ENCODE measurements around the gene ALOXE3. TPM values are rescaled to one million over a fixed set of nuclear protein-coding genes. Genes with fewer than 3 reads are reported as not detected.

ALOXE3 gene
- total RNA-seq, 1 experiment from 2014 or later: 0.13 TPM

GRCh38 chr17:8126491-8127066, 8.3 kb upstream of the ALOXE3 start:
- DNase-seq: peak; percentile 75
- Histone ChIP-seq H2BK120ac (ENCODE audit: low read depth, low read length, poor library complexity, severe bottlenecking) (no peak overlapping the region), H3K56ac (ENCODE audit: insufficient read length, low read depth, low read length) (no peak overlapping the region), H2AK5ac (ENCODE audit: insufficient read length, low read length) (no peak overlapping the region), H3K23ac (ENCODE audit: insufficient read length, low read depth, low read length) (no peak overlapping the region), H4K91ac (ENCODE audit: insufficient read length, low read depth, low read length) (no peak overlapping the region), H3K79me2 (ENCODE audit: insufficient read depth, low read length) (no peaks in the 10 kb centered on the region), H3K4ac (ENCODE audit: low read depth, low read length) (no peak overlapping the region), H3K27me3 (ENCODE audit: insufficient read depth, low read length) (peaks cover 34% of the 10 kb centered on the region), H3K4me2 (ENCODE audit: insufficient read depth, insufficient read length, low read length) (peak overlapping the region; percentile 66), H3K9ac (ENCODE audit: extremely low read depth, insufficient read length, low read length) (no peak overlapping the region), H2BK15ac (ENCODE audit: low read depth, low read length) (no peak overlapping the region), H3K14ac (ENCODE audit: insufficient read depth, low read length) (no peak overlapping the region), H4K8ac (replicated peaks; ENCODE audit: insufficient read length, low read depth, low read length) (no peak overlapping the region), H2AFZ (ENCODE audit: low read length) (no peak overlapping the region), H4K20me1 (ENCODE audit: control insufficient read depth, insufficient read depth, insufficient read length) (no peaks in the 10 kb centered on the region), H2BK5ac (ENCODE audit: insufficient read length, low read length) (no peak overlapping the region), H3T11ph (ENCODE audit: low read length) (no peak overlapping the region), H3K18ac (ENCODE audit: insufficient read length, low read depth, low read length) (no peak overlapping the region), H3K23me2 (ENCODE audit: insufficient read length, low read depth, low read length, poor library complexity, severe bottlenecking) (peaks cover 41% of the 10 kb centered on the region), H3K9me3 (ENCODE audit: control insufficient read depth, low read depth, low read length) (no peaks in the 10 kb centered on the region), H2BK12ac (ENCODE audit: insufficient read length, low read depth, low read length) (no peak overlapping the region), H4K5ac (ENCODE audit: insufficient read length, low read depth, low read length) (no peak overlapping the region), H2BK20ac (ENCODE audit: low read depth, low read length, poor library complexity, severe bottlenecking) (no peak overlapping the region), H3K27ac (ENCODE audit: insufficient read length, low read depth, low read length) (no peak overlapping the region), H3K79me1 (ENCODE audit: insufficient read depth, low read depth, low read length, poor library complexity, severe bottlenecking) (no peaks in the 10 kb centered on the region), H3K4me1 (ENCODE audit: insufficient read depth, low read length) (no peaks in the 10 kb centered on the region; the same call in 1 of the 2 replicates)
- no peak for TF ChIP-seq CTCF (conservative IDR thresholded peaks at IDR 0.05)
- H3K27me3 Mint-ChIP-seq (ENCODE audit: low read depth): peaks cover 87% of the 10 kb centered on the region
- no peak overlapping the region; a peak in 1 of 7 replicates for H3K27ac Mint-ChIP-seq
- WGBS (ENCODE audit: extremely low coverage, insufficient read length, low lambda C conversion rate): no CpG with 5 or more reads among the region's 45 CpGs
- H3K4me3 Mint-ChIP-seq: peak overlapping the region; percentile 91 to 93
- no peaks in the 10 kb centered on the region; a peak in 1 of 7 replicates for H3K36me3 Mint-ChIP-seq (ENCODE audit: insufficient read depth in 1 of 3, low read depth in 3 of 3)
- H3K9me3 Mint-ChIP-seq: peaks cover 2 to 8% of the 10 kb centered on the region in 2 experiments; a peak in 3 of 5 replicates
- H3K4me1 Mint-ChIP-seq: peaks cover 39 to 40% of the 10 kb centered on the region in 2 experiments

Measured in H9 (cell line).